ENCODE data around the gene MARS1.

DNA sequence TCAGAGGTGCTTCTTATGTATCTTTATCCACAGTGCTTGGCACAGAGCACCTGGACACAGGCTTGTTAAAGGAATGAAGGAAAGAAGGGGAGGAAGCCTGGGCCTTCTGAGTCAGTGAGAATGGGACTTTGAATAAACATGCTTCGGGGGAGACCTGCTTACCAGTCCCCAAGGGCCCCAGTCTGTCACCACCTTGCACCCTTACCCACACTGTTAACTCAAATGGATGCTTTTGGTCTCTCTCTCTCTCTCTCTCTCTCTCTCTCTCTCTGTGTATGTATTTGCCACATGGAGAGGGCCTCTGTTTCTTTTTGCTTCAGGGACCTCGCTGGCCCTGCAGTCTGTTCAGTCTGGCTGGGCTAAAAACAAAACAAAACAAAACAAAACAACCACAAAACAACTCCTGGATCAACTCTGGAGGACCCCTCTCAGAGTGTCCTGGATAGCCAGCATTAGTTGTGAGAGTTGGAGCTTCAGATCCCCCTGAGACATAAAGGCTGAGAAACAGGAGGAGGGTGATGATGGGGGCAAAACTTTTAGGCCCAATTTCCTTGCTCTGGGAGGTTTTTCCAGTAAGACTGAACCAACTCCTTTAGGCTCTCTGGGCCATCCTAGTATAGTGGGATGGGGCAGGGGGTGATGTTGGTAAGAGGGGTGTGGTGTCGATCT is 63.9 kb downstream of the MARS1 start:
- no peak for TF ChIP-seq POLR2AphosphoS5 (IDR thresholded peaks at IDR 0.05; ENCODE audit: borderline replicate concordance, low read depth, low read length)
- no peak for TF ChIP-seq EZH2 (IDR thresholded peaks at IDR 0.05)
- TF ChIP-seq FOXP2 (optimal IDR thresholded peaks at IDR 0.05; ENCODE audit: control extremely low read depth, extremely low read length, insufficient read depth): no peak

Data from SK-N-MC (cell line).